SK-N-SH treated with all-trans-retinoic acid at 6 μM for 48 hours (cell line): ENCODE measurements around the gene DCUN1D5.

Experiments
- ATAC-seq: fragments of 200-7000 bp; cut with Tn5 transposase; 3 replicates; pipeline ENCODE4 v1.9.1; 2020; ENCODE audit warnings: mild to moderate bottlenecking, moderate library complexity
- ARNTL ChIP-seq: fragments of 450-650 bp; formaldehyde crosslinking; IDR thresholded peaks from 2 replicates; pipeline ENCODE4 v1.5.0; 2020; ENCODE audit warnings: low read depth, mild to moderate bottlenecking, moderate library complexity, borderline replicate concordance
- CSDC2 ChIP-seq: fragments of 250-450 bp; sonication (Bioruptor Pico); IDR thresholded peaks from 2 replicates; pipeline ENCODE4 v1.5.0; 2020; ENCODE audit warnings: mild to moderate bottlenecking, moderate library complexity
- ESRRG ChIP-seq: fragments of 250-450 bp; sonication (Bioruptor Pico); IDR thresholded peaks from 2 replicates; pipeline ENCODE4 v1.6.1; 2021; ENCODE audit warnings: mild to moderate bottlenecking
- GLIS3 ChIP-seq: fragments of 250-450 bp; sonication (Bioruptor Pico); IDR thresholded peaks from 2 replicates; pipeline ENCODE4 v1.5.0; 2020; ENCODE audit warnings: mild to moderate bottlenecking, moderate library complexity
- ISL1 ChIP-seq: fragments of 250-450 bp; sonication (Bioruptor Pico); IDR thresholded peaks from 2 replicates; pipeline ENCODE4 v2.1.2; 2022; ENCODE audit warnings: mild to moderate bottlenecking, moderate library complexity
- OSR1 ChIP-seq: fragments of 250-450 bp; sonication (Bioruptor Pico); IDR thresholded peaks from 2 replicates; pipeline ENCODE4 v1.8.0; 2022; ENCODE audit warnings: moderate library complexity, mild to moderate bottlenecking, inconsistent platforms
- PATZ1 ChIP-seq: fragments of 250-450 bp; sonication (Bioruptor Pico); IDR thresholded peaks from 2 replicates; pipeline ENCODE4 v1.8.0; 2020; ENCODE audit warnings: mild to moderate bottlenecking, moderate library complexity, borderline replicate concordance
- POU6F1 ChIP-seq: fragments of 250-450 bp; sonication (Bioruptor Pico); IDR thresholded peaks from 2 replicates; pipeline ENCODE4 v1.8.0; 2021; ENCODE audit warnings: low read depth, mild to moderate bottlenecking, moderate library complexity, borderline replicate concordance
- PPARA ChIP-seq: fragments of 250-450 bp; sonication (Bioruptor Pico); IDR thresholded peaks from 2 replicates; pipeline ENCODE4 v1.5.0; 2020; ENCODE audit warnings: mild to moderate bottlenecking, borderline replicate concordance
- RARB ChIP-seq: fragments of 250-450 bp; sonication (Bioruptor Pico); IDR thresholded peaks from 2 replicates; pipeline ENCODE4 v1.8.0; 2021; ENCODE audit warnings: mild to moderate bottlenecking, moderate library complexity
- SNAI2 ChIP-seq: fragments of 250-450 bp; sonication (Bioruptor Pico); IDR thresholded peaks from 2 replicates; pipeline ENCODE4 v1.5.0; 2020; ENCODE audit warnings: mild to moderate bottlenecking, moderate library complexity
- TCF4 ChIP-seq: fragments of 250-450 bp; sonication (Bioruptor Pico); IDR thresholded peaks from 2 replicates; pipeline ENCODE4 v1.8.0; 2021; ENCODE audit warnings: mild to moderate bottlenecking, moderate library complexity, borderline replicate concordance
- TOX ChIP-seq: fragments of 250-450 bp; sonication (Bioruptor Pico); IDR thresholded peaks from 2 replicates; pipeline ENCODE4 v1.8.0; 2021; ENCODE audit warnings: mild to moderate bottlenecking, moderate library complexity, borderline replicate concordance
- TSHZ2 ChIP-seq: fragments of 250-450 bp; sonication (Bioruptor Pico); IDR thresholded peaks from 2 replicates; pipeline ENCODE4 v1.5.0; 2020; ENCODE audit warnings: mild to moderate bottlenecking, moderate library complexity
- ZC3H10 ChIP-seq: fragments of 250-450 bp; sonication (Bioruptor Pico); IDR thresholded peaks from 2 replicates; pipeline ENCODE4 v1.5.1; 2021; ENCODE audit warnings: mild to moderate bottlenecking, moderate library complexity
- ZFP3 ChIP-seq: fragments of 250-450 bp; sonication (Bioruptor Pico); IDR thresholded peaks from 2 replicates; pipeline ENCODE4 v1.5.0; 2020; ENCODE audit warnings: mild to moderate bottlenecking, moderate library complexity
- ZFP30 ChIP-seq: fragments of 450-650 bp; formaldehyde crosslinking; IDR thresholded peaks from 2 replicates; pipeline ENCODE4 v1.5.0; 2022; ENCODE audit warnings: mild to moderate bottlenecking, moderate library complexity
- ZNF565 ChIP-seq: fragments of 450-650 bp; formaldehyde crosslinking; conservative IDR thresholded peaks from 2 replicates; pipeline ENCODE4 v1.5.0; 2020; ENCODE audit warnings: low read depth, mild to moderate bottlenecking, moderate library complexity
- ZNF8 ChIP-seq: fragments of 450-650 bp; formaldehyde crosslinking; IDR thresholded peaks from 2 replicates; pipeline ENCODE4 v1.5.0; 2020; ENCODE audit warnings: mild to moderate bottlenecking, moderate library complexity
- TF ChIP-seq, protein P1 (sequence below): fragments of 250-450 bp; sonication (Bioruptor Pico); IDR thresholded peaks from 2 replicates; pipeline ENCODE4 v1.5.1; 2021; ENCODE audit warnings: mild to moderate bottlenecking, moderate library complexity

DCUN1D5 gene

DNA sequence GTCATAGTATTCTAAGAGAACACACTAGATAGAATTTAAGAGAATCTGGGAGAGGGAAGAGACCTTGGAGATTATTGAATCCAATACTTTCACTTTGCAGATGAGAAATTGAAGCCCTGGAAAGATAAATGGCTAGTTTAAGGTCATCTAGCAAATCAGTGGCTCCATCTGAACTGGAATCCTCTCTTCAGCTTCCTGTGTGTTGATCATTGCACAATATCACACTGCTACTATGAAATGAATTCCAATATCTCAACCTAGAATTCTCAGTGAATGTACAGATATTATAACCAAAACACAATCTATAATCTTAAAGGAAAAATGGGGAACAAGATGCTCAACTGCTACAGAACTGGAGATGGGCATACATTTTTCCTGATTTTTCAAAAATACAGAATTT is 44.1 kb downstream of the DCUN1D5 start:
- TF ChIP-seq POU6F1: no peak
- TF ChIP-seq GLIS3 (CRISPR knock-in tag): no peak
- TF ChIP-seq ZC3H10 (CRISPR knock-in tag): no peak
- no peak for TF ChIP-seq TOX (CRISPR knock-in tag)
- no peak for TF ChIP-seq ZNF565 (CRISPR knock-in tag)
- no peak for TF ChIP-seq SNAI2 (CRISPR knock-in tag)
- ATAC-seq: no peak

DNA sequence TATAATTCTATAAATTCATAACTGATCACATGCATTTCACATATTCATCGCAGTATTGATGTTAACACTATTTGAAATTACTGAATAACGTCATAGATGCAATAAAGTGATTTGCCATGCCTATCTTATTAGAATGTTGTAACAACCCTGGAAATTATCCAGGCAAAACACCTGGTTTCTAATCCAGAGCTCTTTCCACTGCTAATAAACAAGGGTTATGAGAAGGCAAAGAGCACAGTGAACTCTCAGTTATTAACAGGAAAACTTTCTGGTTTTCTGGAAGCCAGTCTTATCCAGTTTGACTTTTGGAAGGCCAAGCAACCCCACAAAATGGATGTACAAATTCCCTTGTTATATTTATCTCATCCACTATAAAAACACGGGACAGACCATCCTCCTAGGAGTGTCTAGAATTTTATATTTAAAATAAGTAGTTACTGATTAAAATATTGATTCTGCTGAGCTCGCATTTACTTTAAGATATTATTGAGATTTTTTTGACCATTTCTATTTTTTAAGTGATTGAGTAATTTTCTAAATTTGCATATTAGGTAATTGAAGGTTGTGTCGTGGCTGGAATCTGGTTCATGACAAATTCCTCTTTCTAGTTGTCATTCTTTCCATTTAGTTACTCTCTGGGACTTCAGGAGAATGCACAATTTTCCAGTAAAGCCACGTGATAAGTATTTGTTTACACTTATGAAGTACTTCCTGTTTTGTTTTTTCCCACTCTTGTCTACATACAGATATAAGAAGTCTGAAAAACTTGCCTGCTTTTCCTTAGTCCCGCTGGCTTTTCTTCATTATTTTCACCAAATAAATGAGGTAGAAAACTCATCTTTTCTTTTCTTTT is 47.9 kb downstream of the DCUN1D5 start:
- no peak for ATAC-seq
- TF ChIP-seq CSDC2 (CRISPR knock-in tag) (no peak), RARB (CRISPR knock-in tag) (no peak), PATZ1 (CRISPR knock-in tag) (no peak), ISL1 (no peak), ZNF8 (CRISPR knock-in tag) (no peak), ZFP3 (CRISPR knock-in tag) (no peak), TSHZ2 (no peak), ESRRG (CRISPR knock-in tag) (no peak), POU6F1 (no peak), ZNF565 (CRISPR knock-in tag) (no peak), PPARA (CRISPR knock-in tag) (no peak), TCF4 (CRISPR knock-in tag) (no peak), OSR1 (no peak), ARNTL (CRISPR knock-in tag) (no peak)
- TF ChIP-seq, protein P1, sequence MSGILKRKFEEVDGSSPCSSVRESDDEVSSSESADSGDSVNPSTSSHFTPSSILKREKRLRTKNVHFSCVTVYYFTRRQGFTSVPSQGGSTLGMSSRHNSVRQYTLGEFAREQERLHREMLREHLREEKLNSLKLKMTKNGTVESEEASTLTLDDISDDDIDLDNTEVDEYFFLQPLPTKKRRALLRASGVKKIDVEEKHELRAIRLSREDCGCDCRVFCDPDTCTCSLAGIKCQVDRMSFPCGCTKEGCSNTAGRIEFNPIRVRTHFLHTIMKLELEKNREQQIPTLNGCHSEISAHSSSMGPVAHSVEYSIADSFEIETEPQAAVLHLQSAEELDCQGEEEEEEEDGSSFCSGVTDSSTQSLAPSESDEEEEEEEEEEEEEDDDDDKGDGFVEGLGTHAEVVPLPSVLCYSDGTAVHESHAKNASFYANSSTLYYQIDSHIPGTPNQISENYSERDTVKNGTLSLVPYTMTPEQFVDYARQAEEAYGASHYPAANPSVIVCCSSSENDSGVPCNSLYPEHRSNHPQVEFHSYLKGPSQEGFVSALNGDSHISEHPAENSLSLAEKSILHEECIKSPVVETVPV (CRISPR knock-in tag): no peak

GRCh38 chr11:103042161-103042560 is 49.8 kb downstream of the DCUN1D5 start:
- no peak for ATAC-seq
- TF ChIP-seq TSHZ2: no peak
- no peak for TF ChIP-seq CSDC2 (CRISPR knock-in tag)
- TF ChIP-seq ZC3H10 (CRISPR knock-in tag): no peak
- no peak for TF ChIP-seq SNAI2 (CRISPR knock-in tag)
- no peak for TF ChIP-seq ZFP30 (CRISPR knock-in tag)
- no peak for TF ChIP-seq OSR1
- TF ChIP-seq, all 23 proteins: peak for 0
